ENCODE measurements around the gene RAB6B.

Gene RAB6B

GRCh38 chr3:133775835-133776234 is 119.8 kb downstream of the RAB6B start:
- no peak for DNase-seq (ENCODE audit: low read depth in 2 of 2, low spot score in 1 of 2)

GRCh38 chr3:133775309-133775708 is 120.4 kb downstream of the RAB6B start:
- no peak for DNase-seq (ENCODE audit: low read depth in 2 of 2, low spot score in 1 of 2)
